HepG2 (cell line): Measurements from ENCODE around the gene SEPTIN11. TPM values are rescaled to one million over a fixed set of nuclear protein-coding genes. Genes with fewer than 3 reads are reported as not detected.

Experiments
- AGO2 ChIP-seq: fragments of 200-400 bp; formaldehyde crosslinking; optimal IDR thresholded peaks from 2 replicates; pipeline ENCODE3; 2017; ENCODE audit warnings: mild to moderate bottlenecking, low read depth, low read length, moderate library complexity
- AKAP8 ChIP-seq: sonication (generic); formaldehyde crosslinking; IDR thresholded peaks from 2 replicates; pipeline ENCODE4 v1.5.1; 2020; ENCODE audit warnings: mild to moderate bottlenecking, missing genetic modification reagents
- ATF5 ChIP-seq: sonication (generic); formaldehyde crosslinking; IDR thresholded peaks from 2 replicates; pipeline ENCODE4 v1.4.0; 2020; ENCODE audit warnings: mild to moderate bottlenecking, low read depth, missing genetic modification reagents
- CENPBD1 ChIP-seq: sonication (generic); formaldehyde crosslinking; IDR thresholded peaks from 2 replicates; pipeline ENCODE4 v1.8.0; 2022; ENCODE audit warnings: missing genetic modification reagents, low read depth, mild to moderate bottlenecking, borderline replicate concordance
- DR1 ChIP-seq: sonication (generic); formaldehyde crosslinking; IDR thresholded peaks from 2 replicates; pipeline ENCODE4 v1.8.0; 2021; ENCODE audit warnings: mild to moderate bottlenecking, missing genetic modification reagents, inconsistent platforms
- EED ChIP-seq: sonication (generic); formaldehyde crosslinking; IDR thresholded peaks from 2 replicates; pipeline ENCODE4 v1.5.0; 2020; ENCODE audit warnings: mild to moderate bottlenecking, missing genetic modification reagents
- ESRRA ChIP-seq: sonication (generic); formaldehyde crosslinking; IDR thresholded peaks from 2 replicates; pipeline ENCODE4 v1.5.1; 2020; ENCODE audit warnings: mild to moderate bottlenecking, low read depth, missing genetic modification reagents
- FOXA3 ChIP-seq: IDR thresholded peaks from 2 replicates; pipeline ENCODE4 v1.6.1; 2016; ENCODE audit warnings: missing genetic modification reagents, missing compliant biosample characterization
- FOXP1 ChIP-seq, 2 experiments: fragments of 450-650 bp in 1 of 2; IDR thresholded peaks; 2 replicates each; pipeline ENCODE4 v1.6.1; 2017 to 2018; ENCODE audit warnings: antibody characterized with exemption in 1 of 2
- GLMP ChIP-seq: sonication (generic); formaldehyde crosslinking; IDR thresholded peaks from 2 replicates; pipeline ENCODE4 v1.9.0; 2021; ENCODE audit warnings: missing genetic modification reagents, mild to moderate bottlenecking, borderline replicate concordance
- HNF4A ChIP-seq: sonication (generic); formaldehyde crosslinking; IDR thresholded peaks from 2 replicates; pipeline ENCODE4 v1.4.0; 2020; ENCODE audit warnings: missing genetic modification reagents
- HOMEZ ChIP-seq: IDR thresholded peaks from 2 replicates; pipeline ENCODE4 v1.6.1; 2016; ENCODE audit warnings: low read depth
- IKZF4 ChIP-seq: sonication (generic); formaldehyde crosslinking; IDR thresholded peaks from 2 replicates; pipeline ENCODE4 v1.5.1; 2020; ENCODE audit warnings: borderline replicate concordance, mild to moderate bottlenecking, low read depth, missing genetic modification reagents; ENCODE audit errors: not compliant biosample characterization
- MEF2D ChIP-seq: sonication (generic); formaldehyde crosslinking; IDR thresholded peaks from 2 replicates; pipeline ENCODE4 v1.5.1; 2020; ENCODE audit warnings: mild to moderate bottlenecking, missing genetic modification reagents
- NCOR1 ChIP-seq: fragments of 200-600 bp; sonication (generic); IDR thresholded peaks from 2 replicates; pipeline ENCODE4 v1.7.0; 2017; ENCODE audit warnings: antibody characterized with exemption, low read length, borderline replicate concordance
- NRL ChIP-seq: sonication (generic); formaldehyde crosslinking; IDR thresholded peaks from 2 replicates; pipeline ENCODE4 v1.5.0; 2020; ENCODE audit warnings: missing genetic modification reagents, mild to moderate bottlenecking, moderate library complexity, borderline replicate concordance
- PHF5A ChIP-seq: IDR thresholded peaks from one replicate; pipeline ENCODE4 v1.6.1; 2018; ENCODE audit warnings: low read depth, missing genetic modification reagents; ENCODE audit not compliant: unreplicated experiment
- PITX1 ChIP-seq: sonication (generic); formaldehyde crosslinking; IDR thresholded peaks from 2 replicates; pipeline ENCODE4 v1.5.1; 2020; ENCODE audit warnings: mild to moderate bottlenecking, missing genetic modification reagents
- RARG ChIP-seq: sonication (generic); formaldehyde crosslinking; IDR thresholded peaks from 2 replicates; pipeline ENCODE4 v1.4.0; 2020; ENCODE audit warnings: low read depth, mild to moderate bottlenecking, missing genetic modification reagents
- SIX4 ChIP-seq: sonication (generic); formaldehyde crosslinking; IDR thresholded peaks from 2 replicates; pipeline ENCODE4 v1.4.0; 2020; ENCODE audit warnings: missing genetic modification reagents
- THYN1 ChIP-seq: sonication (generic); formaldehyde crosslinking; IDR thresholded peaks from 2 replicates; pipeline ENCODE4 v1.8.1; 2023; ENCODE audit warnings: low read depth, mild to moderate bottlenecking, moderate library complexity, missing genetic modification reagents, borderline replicate concordance
- ZBTB7B ChIP-seq: sonication (generic); formaldehyde crosslinking; IDR thresholded peaks from 2 replicates; pipeline ENCODE4 v1.4.0; 2020; ENCODE audit warnings: missing genetic modification reagents
- ZMYM2 ChIP-seq: sonication (generic); formaldehyde crosslinking; IDR thresholded peaks from 2 replicates; pipeline ENCODE4 v1.8.0; 2022; ENCODE audit warnings: mild to moderate bottlenecking, missing genetic modification reagents
- ZNF331 ChIP-seq: sonication (generic); formaldehyde crosslinking; IDR thresholded peaks from 2 replicates; pipeline ENCODE4 v1.4.0; 2020; ENCODE audit warnings: missing genetic modification reagents
- ZNF367 ChIP-seq: sonication (generic); formaldehyde crosslinking; IDR thresholded peaks from 2 replicates; pipeline ENCODE4 v1.4.0; 2020; ENCODE audit warnings: missing genetic modification reagents, borderline replicate concordance
- ZNF546 ChIP-seq: sonication (generic); formaldehyde crosslinking; conservative IDR thresholded peaks from 2 replicates; pipeline ENCODE4 v1.8.1; 2023; ENCODE audit warnings: mild to moderate bottlenecking, missing genetic modification reagents
- ZNF607 ChIP-seq: sonication (generic); formaldehyde crosslinking; IDR thresholded peaks from 2 replicates; pipeline ENCODE4 v1.5.1; 2020; ENCODE audit warnings: missing genetic modification reagents, mild to moderate bottlenecking, borderline replicate concordance
- ZNF644 ChIP-seq: IDR thresholded peaks from 2 replicates; pipeline ENCODE4 v1.6.1; 2016; ENCODE audit warnings: low read depth
- ZNF7 ChIP-seq: IDR thresholded peaks from 2 replicates; pipeline ENCODE4 v1.6.1; 2016; ENCODE audit warnings: missing biosample characterization, missing genetic modification reagents
- polyA plus RNA-seq, 8 experiments: library from polyadenylated mRNA; depleted of rRNA in 3 of 8; stranded (reverse) in 7 of 8; unstranded in 1 of 8; fragments of >200 nt; fragmentation: Illumina TruSeq in 4 of 8; extraction: Trizol in 4 of 8; gene quantifications; 2 replicates each; pipeline versions ENCODE4 v1.2.1 to v1.2.3, GENCODE V29; 2011 to 2016; ENCODE audit warnings: low read depth in 4 of 8, missing spikeins in 1 of 8, mixed read lengths in 1 of 8; ENCODE audit not compliant: insufficient read depth in 1 of 8
- total RNA-seq, 5 experiments: library from RNA; depleted of rRNA; stranded (reverse); fragments of >200 nt; fragmentation: Illumina TruSeq; extraction: Trizol; gene quantifications; 2 replicates each; pipeline ENCODE4 v1.2.3, GENCODE V29; 2016; ENCODE audit warnings: low read depth in 1 of 5

The SEPTIN11 gene
- total and polyA plus RNA-seq, 2 of the 13 experiments (the other 11 are each of a cell fraction or from before 2014, with no cell fraction given), result 28.9 to 47.3 TPM

GRCh38 chr4:76902233-76902890, 47.2 kb upstream of the SEPTIN11 start (continued):
- no peak for TF ChIP-seq NRL (CRISPR knock-in tag)
- peak; percentile 82 for TF ChIP-seq HNF4A (CRISPR knock-in tag)
- TF ChIP-seq ESRRA, result no peak
- TF ChIP-seq AGO2, result no peak
- TF ChIP-seq IKZF4 (CRISPR knock-in tag), result no peak
- no peak for TF ChIP-seq ZNF7
- TF ChIP-seq GLMP (CRISPR knock-in tag), result no peak
- TF ChIP-seq MEF2D (CRISPR knock-in tag), result no peak
- TF ChIP-seq CENPBD1 (CRISPR knock-in tag), result no peak
- TF ChIP-seq SIX4 (CRISPR knock-in tag), result peak; percentile 53; the same call in 1 of the 2 replicates
- no peak for TF ChIP-seq ZNF607
- TF ChIP-seq DR1 (CRISPR knock-in tag), result no peak
- no peak for TF ChIP-seq ZBTB7B (CRISPR knock-in tag)
- no peak for TF ChIP-seq ZNF546 (CRISPR knock-in tag)
- 0 out of 2 replicates have a peak, but pooled peaks have one; percentile 17 for TF ChIP-seq PITX1 (CRISPR knock-in tag)
- no peak for TF ChIP-seq EED (CRISPR knock-in tag)
- peak; percentile 64; the same call in 1 of the 2 replicates for TF ChIP-seq ZMYM2
- TF ChIP-seq NCOR1, result peak; percentile 63; the same call in 1 of the 2 replicates
- TF ChIP-seq ZNF644, result peak; percentile 31; the same call in 1 of the 2 replicates
- TF ChIP-seq AKAP8 (CRISPR knock-in tag), result no peak
- TF ChIP-seq FOXA3 (CRISPR knock-in tag), result 0 out of 2 replicates have a peak, but pooled peaks have one; percentile 27
- no peak for TF ChIP-seq PHF5A (CRISPR knock-in tag)
- TF ChIP-seq ZNF367 (CRISPR knock-in tag), result no peak
- TF ChIP-seq RARG (CRISPR knock-in tag), result no peak
- TF ChIP-seq FOXP1 (IDR thresholded peaks at IDR 0.05), result no peak
- TF ChIP-seq FOXP1 (CRISPR knock-in tag; IDR thresholded peaks at IDR 0.05), result no peak
- TF ChIP-seq ZNF331 (CRISPR knock-in tag), result no peak
- peak; percentile 63; the same call in 1 of the 2 replicates for TF ChIP-seq HOMEZ
- TF ChIP-seq THYN1 (CRISPR knock-in tag), result no peak
- TF ChIP-seq ATF5 (CRISPR knock-in tag), result no peak
